GM21390 (cell line): ENCODE data around the gene SLAIN2.
"Not testable (repeated sequence)": the region's sequence is repeated elsewhere in the genome, so short reads cannot be mapped to it uniquely, and the experiment has no call there.

Source experiments
- ATAC-seq: cut with Tn5 transposase; IDR thresholded peaks from one replicate; pipeline ENCODE4 v1.9.1; 2021; ENCODE audit not compliant: unreplicated experiment

Gene SLAIN2

GRCh38 chr4:48432017-48432416 lies 90.7 kb downstream of the SLAIN2 start:
- no peak for ATAC-seq

DNA sequence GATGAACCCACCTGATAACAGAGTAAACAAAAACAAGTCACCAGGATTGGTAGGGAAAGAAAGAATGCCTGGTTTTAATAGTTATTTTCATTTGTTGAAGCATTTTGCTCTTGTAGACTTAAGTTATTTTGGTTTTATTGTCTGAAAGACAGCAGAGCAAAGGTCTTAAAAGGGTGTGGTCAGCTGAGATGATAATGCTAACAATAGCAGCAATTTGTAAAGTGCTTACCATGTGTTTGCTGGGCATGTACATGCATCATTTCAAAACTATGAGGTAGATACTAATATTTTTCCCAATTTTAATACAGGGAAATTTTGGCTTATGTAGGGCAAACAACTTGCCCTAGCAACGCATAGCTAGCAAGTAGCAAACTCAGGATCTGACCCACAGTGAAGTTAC lies 95.0 kb downstream of the SLAIN2 start:
- no peak for ATAC-seq

- no peak for ATAC-seq
These were observed 98.7 kb downstream of the SLAIN2 start for GRCh38 chr4:48439988-48440387.

- not testable (repeated sequence) for ATAC-seq
These were observed 99.6 kb downstream of the SLAIN2 start for GRCh38 chr4:48440914-48441313.

DNA sequence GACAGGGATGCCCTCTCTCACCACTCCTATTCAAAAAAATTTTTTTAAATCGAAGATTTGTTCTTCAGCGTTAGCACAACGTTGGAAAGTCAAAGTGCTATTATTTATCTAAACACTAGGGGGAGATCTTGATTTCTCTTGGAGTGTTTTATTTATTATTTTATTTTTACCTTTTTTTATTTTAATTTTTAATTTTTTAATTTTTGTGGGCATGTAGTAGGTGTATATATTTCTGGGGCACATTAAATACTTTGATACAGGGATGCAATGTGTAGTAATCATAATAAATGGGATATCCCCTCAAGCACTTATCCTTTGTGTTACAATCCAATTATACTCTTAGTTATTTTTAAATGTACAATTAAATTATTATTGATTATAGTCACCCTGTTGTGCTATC lies 104.4 kb downstream of the SLAIN2 start:
- no peak for ATAC-seq

DNA sequence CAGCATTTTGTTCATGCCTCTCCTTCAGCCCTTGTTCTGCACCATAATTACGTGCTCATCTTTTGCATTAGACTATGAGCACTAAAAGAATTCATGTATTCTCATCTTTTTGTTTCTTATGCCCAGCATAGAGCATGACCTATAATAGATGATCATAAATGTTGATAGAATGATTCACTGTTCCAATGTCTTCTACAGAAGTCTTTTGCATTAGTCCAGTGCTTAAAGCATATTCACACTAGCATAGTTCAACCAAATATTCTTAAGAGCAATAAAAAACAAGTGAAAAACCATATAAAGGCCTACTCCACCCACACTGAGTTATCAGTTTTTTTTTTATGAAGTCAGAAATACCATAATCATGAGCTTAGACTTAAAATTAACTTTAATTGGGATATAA lies 105.3 kb downstream of the SLAIN2 start:
- ATAC-seq, result no peak

DNA sequence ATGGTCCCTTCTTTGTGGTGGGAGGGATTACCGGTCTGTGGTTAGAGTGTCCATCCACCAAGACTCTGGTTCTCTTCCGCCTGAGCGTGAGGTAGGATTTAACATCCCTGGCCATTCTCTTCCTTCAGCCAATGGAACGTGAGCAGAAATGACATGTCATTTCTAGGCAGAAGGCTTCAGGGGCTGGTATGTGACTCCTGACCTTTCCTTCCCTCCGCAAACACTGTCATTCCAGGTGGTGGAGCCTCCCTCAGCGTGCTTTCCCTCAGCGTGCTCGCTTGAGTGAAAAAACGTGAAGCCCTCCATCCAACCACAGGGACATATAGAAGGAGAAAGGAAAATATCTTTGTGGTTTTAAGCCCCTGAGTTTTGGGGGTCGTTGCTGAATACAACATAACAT lies 107.8 kb downstream of the SLAIN2 start:
- no peak for ATAC-seq

- ATAC-seq, result no peak
These were observed 109.4 kb downstream of the SLAIN2 start for GRCh38 chr4:48450740-48451139.

DNA sequence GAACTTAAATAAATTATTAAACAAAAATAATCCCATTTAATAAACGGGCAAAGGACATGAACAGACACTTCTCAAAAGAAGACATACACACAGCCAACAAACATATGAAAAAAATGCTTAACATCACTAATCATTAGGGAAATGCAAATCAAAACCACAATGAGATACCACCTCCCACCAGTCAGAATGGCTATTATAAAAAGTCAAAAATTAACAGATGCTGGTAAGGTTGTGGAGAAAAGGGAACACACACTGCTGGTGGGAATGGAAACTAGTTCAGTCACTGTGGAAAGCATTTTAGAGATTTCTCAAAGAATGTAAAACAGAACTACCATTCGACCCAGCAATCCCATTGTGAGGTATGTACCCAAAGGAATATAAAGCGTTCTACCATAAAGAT lies 110.3 kb downstream of the SLAIN2 start:
- not testable (repeated sequence) for ATAC-seq

GRCh38 chr4:48454591-48454990 lies 113.3 kb downstream of the SLAIN2 start:
- ATAC-seq, result no peak

- no peak for ATAC-seq
These were observed 119.7 kb downstream of the SLAIN2 start for GRCh38 chr4:48461000-48461399.

DNA sequence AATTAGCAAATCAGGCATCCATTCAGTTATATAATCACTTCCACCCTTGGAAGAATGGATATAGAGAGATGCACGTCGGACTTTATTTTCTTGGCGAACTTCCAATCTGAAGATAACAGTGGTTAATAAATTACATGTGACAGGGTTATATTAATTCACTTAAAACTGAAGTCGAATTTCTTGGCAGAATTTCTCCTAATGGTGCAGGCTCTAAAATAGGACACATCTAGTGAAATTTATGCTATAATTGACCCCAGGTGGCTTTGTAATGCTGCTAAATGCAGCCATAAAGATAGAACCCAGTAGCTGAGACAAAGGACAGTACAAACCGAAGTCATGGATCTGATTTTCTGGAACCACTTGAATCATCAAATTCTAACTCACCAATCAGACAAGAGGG lies 121.0 kb downstream of the SLAIN2 start:
- ATAC-seq, result no peak

GRCh38 chr4:48467442-48467841 lies 126.1 kb downstream of the SLAIN2 start:
- no peak for ATAC-seq

DNA sequence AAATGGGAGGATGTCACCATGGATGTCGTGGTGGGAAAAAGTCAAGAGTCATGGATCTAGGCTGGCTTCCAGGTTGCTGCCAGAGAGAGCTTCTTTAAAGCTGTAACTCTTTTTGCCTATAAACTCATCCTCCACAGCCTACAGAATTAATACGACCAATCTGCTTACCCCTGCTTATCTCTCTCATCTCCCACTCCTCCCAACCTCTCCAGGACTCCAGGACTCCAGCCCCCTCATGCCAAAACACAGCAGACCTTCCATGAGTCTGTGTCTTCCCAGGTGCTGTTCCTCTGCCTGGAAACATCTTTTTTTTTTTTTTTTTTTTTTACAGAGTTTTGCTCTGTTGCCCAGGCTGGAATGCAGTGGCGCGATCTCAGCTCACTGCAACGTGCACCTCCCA lies 126.6 kb downstream of the SLAIN2 start:
- no peak for ATAC-seq

DNA sequence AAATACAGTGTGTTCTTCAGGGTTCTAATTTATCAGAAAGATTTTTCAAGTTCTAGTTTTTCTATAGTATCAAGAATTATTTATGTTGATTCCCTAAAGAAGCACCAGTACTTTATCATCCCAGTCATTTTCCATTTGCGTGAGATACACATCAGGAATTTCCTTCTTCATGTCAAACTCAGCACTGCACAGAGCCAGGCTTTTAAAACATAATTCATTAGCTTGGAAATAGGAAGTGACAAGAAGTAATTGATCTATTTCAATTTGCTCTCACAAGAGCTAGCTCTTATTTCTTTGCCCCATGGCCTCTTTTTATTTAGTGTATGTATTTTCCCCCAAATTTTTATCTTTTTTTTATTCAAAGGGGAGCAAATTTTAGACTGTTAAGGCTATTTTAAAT lies 128.8 kb downstream of the SLAIN2 start:
- ATAC-seq, result no peak

GRCh38 chr4:48470570-48470969 lies 129.2 kb downstream of the SLAIN2 start:
- no peak for ATAC-seq

DNA sequence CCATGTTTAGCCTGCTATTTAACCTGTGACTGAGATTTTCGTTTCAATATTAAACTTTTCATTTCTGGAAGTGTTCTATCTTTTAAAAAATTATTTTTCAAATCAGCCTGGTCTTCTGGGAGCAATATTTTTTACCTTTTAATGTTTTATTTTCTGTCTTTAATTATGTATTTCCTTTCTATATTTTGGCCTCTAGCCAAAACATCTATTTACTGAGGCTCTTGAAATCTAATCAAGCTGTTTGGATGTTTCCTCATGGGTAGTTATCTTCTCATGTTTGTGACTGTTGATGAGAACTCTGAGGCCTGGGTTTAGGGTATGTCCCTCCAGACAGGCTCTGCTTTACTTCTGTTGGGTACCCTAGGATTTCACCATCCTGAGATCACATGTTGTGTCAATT lies 131.5 kb downstream of the SLAIN2 start:
- no peak for ATAC-seq

DNA sequence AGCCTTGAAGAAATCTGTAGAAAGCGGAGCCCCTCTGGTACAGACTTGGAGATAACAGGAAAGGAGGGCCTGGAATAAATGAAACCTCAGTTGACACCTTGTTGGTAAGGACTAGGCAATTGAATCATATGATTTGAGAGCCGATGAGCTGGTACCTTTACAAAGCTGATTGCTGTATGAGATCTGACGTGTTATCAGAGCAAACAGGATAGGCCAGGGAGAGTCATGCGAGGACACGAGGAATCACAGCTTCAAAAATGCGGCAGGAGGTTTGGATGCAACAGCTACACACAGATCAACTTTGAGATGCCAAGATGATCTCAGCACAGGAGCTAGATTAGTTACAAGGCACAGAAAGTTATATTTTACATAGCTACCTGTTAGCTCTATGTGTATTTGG lies 134.4 kb downstream of the SLAIN2 start:
- ATAC-seq, result no peak
